Esophagus muscularis mucosa (tissue), 4 donors: ENCODE data around the gene FHL5. TPM values are rescaled to one million over a fixed set of nuclear protein-coding genes. Genes with fewer than 3 reads are reported as not detected.
A peak's percentile ranks its signal among the peaks of the same experiment; 100 is the strongest.

ENCODE experiments used
- DNase-seq: peaks from one replicate; pipeline ENCODE4 v3.0.0-alpha.2; 2017; ENCODE audit errors: extremely low spot score
- H3K27ac ChIP-seq, 4 donors: fragments of 200-600 bp; sonication (generic); replicated peaks in 1 of 4; 1 replicate in 3 of 4; 2 replicates in 1 of 4; pipeline ENCODE4 v1.5.1; 2016 to 2019; ENCODE audit warnings: mild to moderate bottlenecking in 1 of 4
- H3K27me3 ChIP-seq, 4 donors: fragments of 200-600 bp; sonication (generic); one replicate each; pipeline versions ENCODE4 v1.5.1 to v1.6.0; 2016 to 2019
- H3K36me3 ChIP-seq, 4 donors: fragments of 200-600 bp; sonication (generic); one replicate each; pipeline ENCODE4 v1.5.1; 2016 to 2019
- H3K4me1 ChIP-seq, 4 donors: fragments of 200-600 bp; sonication (generic); one replicate each; pipeline ENCODE4 v1.5.1; 2016 to 2019
- H3K4me3 ChIP-seq, 4 donors: fragments of 200-600 bp; sonication (generic); 1 replicate in 2 of 4; 2 replicates in 2 of 4; pipeline ENCODE4 v1.5.1; 2016 to 2019; ENCODE audit warnings: mild to moderate bottlenecking in 4 of 4, moderate library complexity in 1 of 4
- H3K9me3 ChIP-seq, 4 donors: fragments of 200-600 bp; sonication (generic); 1 replicate in 3 of 4; 2 replicates in 1 of 4; pipeline ENCODE4 v1.5.1; 2016 to 2019
- EP300 ChIP-seq: sonication (generic); formaldehyde crosslinking; IDR thresholded peaks from one replicate; pipeline ENCODE4 v1.6.1; 2017; ENCODE audit warnings: antibody characterized with exemption
- POLR2A ChIP-seq: fragments of 450-650 bp; IDR thresholded peaks from one replicate; pipeline ENCODE4 v1.6.1; 2017; ENCODE audit warnings: antibody characterized with exemption, moderate library complexity, mild to moderate bottlenecking, low read depth
- POLR2AphosphoS5 ChIP-seq, 2 donors: sonication (generic); formaldehyde crosslinking; IDR thresholded peaks; one replicate each; pipeline ENCODE4 v1.6.1; 2017; ENCODE audit warnings: antibody characterized with exemption in 2 of 2
- WGBS: methylation state at CpG from one replicate; pipeline ENCODE4 v1.1.5; 2018; 5-methylcytosine and 5-hydroxymethylcytosine counted together
- intact Hi-C: fragments of 100-400 bp; cut with DNase I; formaldehyde crosslinking; loops from one replicate; pipeline ENCODE4 v1.15.1; 2023
- total RNA-seq, 4 donors: library from RNA; depleted of rRNA; stranded (reverse); fragments of >200 nt; gene quantifications; one replicate each; pipeline versions ENCODE4 v1.1.0 to v1.2.1, GENCODE V29; 2016
- TF ChIP-seq, protein P1 (sequence below), 3 experiments: fragments of 200-600 bp in 2 of 3; fragments of 450-650 bp in 1 of 3; sonication (generic) in 2 of 3; IDR thresholded peaks; one replicate each; pipeline ENCODE4 v1.5.1; 2017 to 2019; ENCODE audit warnings: antibody characterized with exemption in 3 of 3, mild to moderate bottlenecking in 2 of 3, moderate library complexity in 1 of 3

FHL5 gene
- total RNA-seq, 4 donors from 2014 or later, result 10.8 to 33.7 (median 18.0) TPM

DNA sequence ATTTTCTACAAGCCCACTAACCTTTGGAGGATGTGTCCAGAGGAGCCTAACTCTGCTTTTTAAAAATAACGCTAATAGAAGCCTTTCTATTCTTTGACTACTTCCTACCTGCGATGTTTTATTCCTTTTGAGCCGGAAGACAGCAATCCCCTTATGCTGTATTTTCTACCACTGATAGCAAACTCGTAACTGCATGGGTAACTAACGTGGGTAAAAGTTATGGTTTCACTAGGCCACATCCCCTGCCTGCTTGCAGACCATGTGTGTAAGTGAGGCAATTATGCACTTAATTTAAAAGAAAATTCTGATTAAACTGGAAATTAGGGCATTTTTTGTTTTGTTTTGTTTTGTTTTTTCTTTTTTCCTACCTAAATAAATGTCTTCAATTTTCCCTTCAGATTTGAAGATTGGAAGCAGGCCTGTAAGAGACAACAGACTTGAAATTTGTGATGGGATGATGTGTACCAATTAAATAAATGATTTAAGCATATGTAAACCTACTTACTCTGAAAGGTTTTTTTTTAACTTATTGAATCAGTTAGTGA is 40.4 kb upstream of the FHL5 start:
- intact Hi-C loops, result loop anchor here (10.0 kb wide), 2 partner anchors 312 to 372 kb away; partner anchors contain the start of genes GPR63 and NDUFAF4
- Histone ChIP-seq H3K4me1 (peaks cover 21 to 38% (median 30%) of the 10 kb centered on the region in 4 donors), H3K27ac (peak overlapping the region; percentile 92 to 97 (median 93)), H3K9me3 (no peaks in the 10 kb centered on the region), H3K27me3 (no peaks in the 10 kb centered on the region), H3K4me3 (peak overlapping the region; percentile 72 to 95 (median 79)), H3K36me3 (peaks cover 9 to 33% (median 18%) of the 10 kb centered on the region in 4 donors)
- no peak for TF ChIP-seq EP300
- no peak for DNase-seq
- WGBS, result 2% methylated on average over 5 of the region's 5 CpGs

- WGBS, result 92% methylated on average over 3 of the region's 3 CpGs
- intact Hi-C loops, result loop anchor here (10.0 kb wide), 2 partner anchors 307 to 367 kb away; partner anchors contain the start of genes GPR63 and NDUFAF4
- Histone ChIP-seq H3K27me3 (no peaks in the 10 kb centered on the region), H3K4me3 (no peak overlapping the region), H3K27ac (no peak overlapping the region), H3K4me1 (peaks cover under 1 to 17% (median 8%) of the 10 kb centered on the region in 4 donors), H3K9me3 (no peaks in the 10 kb centered on the region), H3K36me3 (peaks cover 33 to 89% (median 58%) of the 10 kb centered on the region in 4 donors)
- no peak for DNase-seq
- TF ChIP-seq POLR2A, result no peak
- TF ChIP-seq, protein P1, sequence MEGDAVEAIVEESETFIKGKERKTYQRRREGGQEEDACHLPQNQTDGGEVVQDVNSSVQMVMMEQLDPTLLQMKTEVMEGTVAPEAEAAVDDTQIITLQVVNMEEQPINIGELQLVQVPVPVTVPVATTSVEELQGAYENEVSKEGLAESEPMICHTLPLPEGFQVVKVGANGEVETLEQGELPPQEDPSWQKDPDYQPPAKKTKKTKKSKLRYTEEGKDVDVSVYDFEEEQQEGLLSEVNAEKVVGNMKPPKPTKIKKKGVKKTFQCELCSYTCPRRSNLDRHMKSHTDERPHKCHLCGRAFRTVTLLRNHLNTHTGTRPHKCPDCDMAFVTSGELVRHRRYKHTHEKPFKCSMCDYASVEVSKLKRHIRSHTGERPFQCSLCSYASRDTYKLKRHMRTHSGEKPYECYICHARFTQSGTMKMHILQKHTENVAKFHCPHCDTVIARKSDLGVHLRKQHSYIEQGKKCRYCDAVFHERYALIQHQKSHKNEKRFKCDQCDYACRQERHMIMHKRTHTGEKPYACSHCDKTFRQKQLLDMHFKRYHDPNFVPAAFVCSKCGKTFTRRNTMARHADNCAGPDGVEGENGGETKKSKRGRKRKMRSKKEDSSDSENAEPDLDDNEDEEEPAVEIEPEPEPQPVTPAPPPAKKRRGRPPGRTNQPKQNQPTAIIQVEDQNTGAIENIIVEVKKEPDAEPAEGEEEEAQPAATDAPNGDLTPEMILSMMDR (IDR thresholded peaks at IDR 0.05), result no peak
- TF ChIP-seq POLR2AphosphoS5 (IDR thresholded peaks at IDR 0.05), result no peak
- no peak for TF ChIP-seq EP300
Observed at GRCh38 chr6:96528193-96528592, 34.7 kb upstream of the FHL5 start.

DNA sequence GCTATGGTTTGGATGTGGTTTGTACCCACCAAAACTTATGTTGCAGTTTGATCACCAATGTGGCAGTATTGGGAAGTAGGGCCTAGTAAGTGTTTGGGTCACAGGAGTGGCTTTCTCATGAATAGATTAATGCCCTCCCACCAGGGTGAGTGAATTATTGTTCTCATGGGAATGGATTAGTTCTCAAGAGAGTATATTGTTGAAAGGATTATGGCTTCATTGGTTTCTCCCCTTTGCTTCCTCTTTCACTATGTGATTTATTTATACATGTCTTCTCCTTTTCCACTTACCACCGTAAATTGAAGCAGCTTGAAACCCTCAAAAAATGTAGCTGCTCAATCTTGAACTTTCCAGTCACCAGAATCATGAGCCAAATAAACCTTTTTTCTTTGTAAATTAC is 30.5 kb upstream of the FHL5 start:
- DNase-seq, result no peak
- no peaks in the 10 kb centered on the region for H3K27me3 ChIP-seq
- H3K4me1 ChIP-seq, result no peaks in the 10 kb centered on the region
- intact Hi-C loops, result no loop called here
- H3K36me3 ChIP-seq, result peaks cover 27 to 78% (median 53%) of the 10 kb centered on the region in 4 donors
- H3K4me3 ChIP-seq, result no peak overlapping the region
- H3K9me3 ChIP-seq, result no peaks in the 10 kb centered on the region
- H3K27ac ChIP-seq, result no peak overlapping the region
- no peak for TF ChIP-seq POLR2AphosphoS5 (IDR thresholded peaks at IDR 0.05)
- WGBS, result 32% methylated on average over 1 of the region's 1 CpG

DNA sequence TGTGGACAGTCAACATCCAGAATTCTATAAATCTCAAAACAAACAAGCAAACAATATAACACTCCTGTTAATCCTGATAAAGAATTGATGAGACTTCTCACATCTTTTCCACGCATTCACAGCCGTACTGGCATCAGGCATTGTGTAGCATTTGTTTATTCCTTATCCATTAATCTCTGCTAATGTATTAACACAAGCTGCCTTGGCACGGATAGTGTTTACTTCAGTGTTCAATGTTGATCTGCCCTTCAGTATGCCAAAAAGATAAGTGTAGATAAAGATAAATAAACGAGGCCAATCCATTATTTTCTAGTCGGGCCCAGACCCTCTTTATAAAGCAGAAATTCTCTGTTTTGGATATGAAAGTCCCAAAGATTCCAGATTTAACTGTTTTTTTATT is 25.2 kb upstream of the FHL5 start:
- Histone ChIP-seq H3K36me3 (peaks cover 25 to 75% (median 43%) of the 10 kb centered on the region in 4 donors), H3K4me1 (no peaks in the 10 kb centered on the region), H3K4me3 (no peak overlapping the region), H3K9me3 (no peaks in the 10 kb centered on the region), H3K27ac (no peak overlapping the region), H3K27me3 (no peaks in the 10 kb centered on the region)
- TF ChIP-seq EP300 (no peak), POLR2AphosphoS5 (IDR thresholded peaks at IDR 0.05) (no peak), POLR2A (no peak)
- TF ChIP-seq, protein P1 (IDR thresholded peaks at IDR 0.05), result no peak
- WGBS, result 56% methylated on average over 5 of the region's 5 CpGs
- DNase-seq, result no peak
- intact Hi-C loops, result no loop called here

- intact Hi-C loops, result no loop called here
- Histone ChIP-seq H3K4me3 (no peak overlapping the region), H3K27ac (no peak overlapping the region), H3K4me1 (no peaks in the 10 kb centered on the region), H3K36me3 (peaks cover 29 to 97% (median 59%) of the 10 kb centered on the region in 4 donors), H3K27me3 (no peaks in the 10 kb centered on the region), H3K9me3 (no peaks in the 10 kb centered on the region)
- TF ChIP-seq EP300, result no peak
- TF ChIP-seq, protein P1 (IDR thresholded peaks at IDR 0.05), result peak in 1 of 3 experiments; percentile 14
- DNase-seq, result no peak
Observed at GRCh38 chr6:96542702-96543101, 20.2 kb upstream of the FHL5 start.

DNA sequence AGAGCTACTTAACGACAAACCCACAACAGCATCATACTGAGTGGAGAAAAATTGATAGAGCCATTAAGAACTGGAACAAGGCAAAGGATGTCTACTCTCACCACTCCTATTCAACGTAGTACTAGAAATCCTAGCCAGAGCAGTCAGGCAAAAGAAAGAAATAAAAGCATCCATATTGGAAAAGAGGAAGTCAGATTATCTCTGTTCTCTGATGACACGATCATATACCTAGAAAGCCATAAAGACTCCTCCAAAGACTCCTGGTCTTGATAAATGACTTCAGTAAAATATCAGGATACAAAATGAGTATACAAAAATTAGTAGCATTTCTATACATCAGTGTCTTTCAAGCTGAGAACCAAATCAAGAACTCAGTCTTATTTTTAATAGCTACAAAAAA is 17.0 kb upstream of the FHL5 start:
- Histone ChIP-seq H3K27ac (no peak overlapping the region), H3K4me1 (no peaks in the 10 kb centered on the region), H3K27me3 (no peaks in the 10 kb centered on the region), H3K9me3 (no peaks in the 10 kb centered on the region), H3K4me3 (no peak overlapping the region), H3K36me3 (peaks cover 24 to 97% (median 65%) of the 10 kb centered on the region in 4 donors)
- intact Hi-C loops, result no loop called here
- DNase-seq, result no peak
- TF ChIP-seq POLR2A (no peak), EP300 (no peak), POLR2AphosphoS5 (IDR thresholded peaks at IDR 0.05) (no peak)
- TF ChIP-seq, protein P1 (IDR thresholded peaks at IDR 0.05), result no peak
- 95% methylated on average over 3 of the region's 3 CpGs for WGBS
